Loucy (cell line): Measurements from ENCODE around the gene MLKL.
"Not testable (repeated sequence)": the region's sequence is repeated elsewhere in the genome, so short reads cannot be mapped to it uniquely, and the experiment has no call there.

Experiments used
- H2AFZ ChIP-seq: fragments of 200-600 bp; sonication (generic); 2 replicates; pipeline ENCODE4 v1.6.0; 2016; ENCODE audit warnings: antibody characterized with exemption, mild to moderate bottlenecking, low read length, moderate library complexity
- H3F3A ChIP-seq: fragments of 200-600 bp; 2 replicates; pipeline ENCODE4 v1.6.0; 2016; ENCODE audit warnings: antibody characterized with exemption, low read depth, mild to moderate bottlenecking
- H3K27me3 ChIP-seq: fragments of 200-600 bp; sonication (generic); 2 replicates; pipeline ENCODE4 v1.6.1; 2014; ENCODE audit warnings: low read length, mild to moderate bottlenecking; ENCODE audit not compliant: insufficient read depth, poor library complexity, severe bottlenecking
- H3K36me3 ChIP-seq: fragments of 200-600 bp; sonication (generic); 2 replicates; pipeline ENCODE4 v1.6.1; 2016; ENCODE audit warnings: low read length; ENCODE audit not compliant: insufficient read depth
- H3K4me1 ChIP-seq: fragments of 200-600 bp; sonication (generic); 2 replicates; pipeline ENCODE4 v1.5.1; 2014; ENCODE audit warnings: low read length, mild to moderate bottlenecking; ENCODE audit not compliant: insufficient read depth, poor library complexity, severe bottlenecking
- H3K4me2 ChIP-seq: fragments of 200-600 bp; sonication (generic); 2 replicates; pipeline ENCODE4 v1.6.0; 2014; ENCODE audit warnings: antibody characterized with exemption, low read length, low read depth, mild to moderate bottlenecking; ENCODE audit not compliant: poor library complexity, severe bottlenecking
- H3K4me3 ChIP-seq: fragments of 200-600 bp; sonication (generic); 2 replicates; pipeline ENCODE4 v1.5.1; 2014; ENCODE audit warnings: low read length, mild to moderate bottlenecking, mixed read lengths; ENCODE audit not compliant: poor library complexity, severe bottlenecking
- H3K79me2 ChIP-seq: fragments of 200-600 bp; sonication (generic); 2 replicates; pipeline ENCODE4 v1.6.1; 2014; ENCODE audit warnings: low read length; ENCODE audit not compliant: insufficient read depth
- H3K9ac ChIP-seq: fragments of 200-600 bp; sonication (generic); 2 replicates; pipeline ENCODE4 v1.6.0; 2014; ENCODE audit warnings: mild to moderate bottlenecking, low read depth, low read length, moderate library complexity; ENCODE audit not compliant: poor library complexity, severe bottlenecking
- H3K9me2 ChIP-seq: fragments of 200-600 bp; sonication (generic); replicated peaks from 2 replicates; pipeline ENCODE4 v1.6.1; 2016; ENCODE audit warnings: low read depth, low read length, mixed read lengths
- H3K9me3 ChIP-seq: fragments of 200-600 bp; sonication (generic); 2 replicates; pipeline ENCODE4 v1.6.1; 2014; ENCODE audit warnings: mild to moderate bottlenecking, antibody characterized with exemption, low read length, low read depth; ENCODE audit not compliant: insufficient read depth
- H4K20me1 ChIP-seq: fragments of 200-600 bp; sonication (generic); 2 replicates; pipeline ENCODE4 v1.6.0; 2014; ENCODE audit warnings: antibody characterized with exemption, low read length, mild to moderate bottlenecking; ENCODE audit not compliant: insufficient read depth, poor library complexity, severe bottlenecking
- EZH2phosphoT487 ChIP-seq: fragments of 200-600 bp; IDR thresholded peaks from 2 replicates; pipeline ENCODE4 v1.6.1; 2018; ENCODE audit warnings: antibody characterized with exemption, mild to moderate bottlenecking, moderate library complexity, borderline replicate concordance
- TF ChIP-seq, protein P1 (sequence below): fragments of 200-600 bp; sonication (generic); conservative IDR thresholded peaks from 2 replicates; pipeline ENCODE4 v1.5.1; 2014; ENCODE audit warnings: mild to moderate bottlenecking, antibody characterized with exemption, low read length

MLKL gene

GRCh38 chr16:74657870-74658642, 42.6 kb downstream of the MLKL start:
- Histone ChIP-seq H3F3A (no peaks in the 10 kb centered on the region), H3K36me3 (peaks cover 73% of the 10 kb centered on the region), H3K27me3 (no peaks in the 10 kb centered on the region), H4K20me1 (peaks cover 98% of the 10 kb centered on the region), H3K4me2 (peak overlapping the region; percentile 81), H3K9me2 (no peaks in the 10 kb centered on the region), H3K79me2 (peaks cover 100% of the 10 kb centered on the region), H3K4me1 (peaks cover 77% of the 10 kb centered on the region), H3K9ac (peak overlapping the region; percentile 18), H2AFZ (no peak overlapping the region), H3K4me3 (peak overlapping the region; percentile 90), H3K9me3 (no peaks in the 10 kb centered on the region)
- TF ChIP-seq, protein P1, sequence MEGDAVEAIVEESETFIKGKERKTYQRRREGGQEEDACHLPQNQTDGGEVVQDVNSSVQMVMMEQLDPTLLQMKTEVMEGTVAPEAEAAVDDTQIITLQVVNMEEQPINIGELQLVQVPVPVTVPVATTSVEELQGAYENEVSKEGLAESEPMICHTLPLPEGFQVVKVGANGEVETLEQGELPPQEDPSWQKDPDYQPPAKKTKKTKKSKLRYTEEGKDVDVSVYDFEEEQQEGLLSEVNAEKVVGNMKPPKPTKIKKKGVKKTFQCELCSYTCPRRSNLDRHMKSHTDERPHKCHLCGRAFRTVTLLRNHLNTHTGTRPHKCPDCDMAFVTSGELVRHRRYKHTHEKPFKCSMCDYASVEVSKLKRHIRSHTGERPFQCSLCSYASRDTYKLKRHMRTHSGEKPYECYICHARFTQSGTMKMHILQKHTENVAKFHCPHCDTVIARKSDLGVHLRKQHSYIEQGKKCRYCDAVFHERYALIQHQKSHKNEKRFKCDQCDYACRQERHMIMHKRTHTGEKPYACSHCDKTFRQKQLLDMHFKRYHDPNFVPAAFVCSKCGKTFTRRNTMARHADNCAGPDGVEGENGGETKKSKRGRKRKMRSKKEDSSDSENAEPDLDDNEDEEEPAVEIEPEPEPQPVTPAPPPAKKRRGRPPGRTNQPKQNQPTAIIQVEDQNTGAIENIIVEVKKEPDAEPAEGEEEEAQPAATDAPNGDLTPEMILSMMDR = no peak
- no peak for TF ChIP-seq EZH2phosphoT487

- TF ChIP-seq EZH2phosphoT487 = no peak
- TF ChIP-seq, protein P1 = no peak
- Histone ChIP-seq H3K9me3 (no peaks in the 10 kb centered on the region), H3F3A (0 out of 2 replicates have a peak, but pooled peaks cover 3% of the 10 kb centered on the region), H2AFZ (no peak overlapping the region), H3K9ac (peak overlapping the region; percentile 38), H3K27me3 (no peaks in the 10 kb centered on the region), H3K4me3 (peak overlapping the region; percentile 46), H3K4me1 (peaks cover 50% of the 10 kb centered on the region), H3K79me2 (peaks cover 98% of the 10 kb centered on the region), H3K4me2 (peak overlapping the region; percentile 81), H3K9me2 (no peaks in the 10 kb centered on the region), H3K36me3 (peaks cover 75% of the 10 kb centered on the region), H4K20me1 (peaks cover 97% of the 10 kb centered on the region)
Measured at GRCh38 chr16:74654536-74655050, 46.1 kb downstream of the MLKL start.

- H3K79me2 ChIP-seq = peaks cover 97% of the 10 kb centered on the region
- H4K20me1 ChIP-seq = peaks cover 88% of the 10 kb centered on the region
- H3K9ac ChIP-seq = peak overlapping the region; percentile 14
- H3K27me3 ChIP-seq, H2AFZ ChIP-seq, H3K4me3 ChIP-seq, H3F3A ChIP-seq, H3K9me3 ChIP-seq, H3K9me2 ChIP-seq: not testable (repeated sequence)
- H3K36me3 ChIP-seq = peaks cover 76% of the 10 kb centered on the region
- H3K4me1 ChIP-seq = peaks cover 33% of the 10 kb centered on the region
- peak overlapping the region; percentile 81 for H3K4me2 ChIP-seq
Measured at GRCh38 chr16:74652883-74653282, 47.8 kb downstream of the MLKL start.
